Neural cell (in vitro differentiated cells): Measurements from ENCODE around the gene LSM3. TPM values are rescaled to one million over a fixed set of nuclear protein-coding genes. Genes with fewer than 3 reads are reported as not detected.

Experiments used
- polyA plus RNA-seq: library from polyadenylated mRNA; depleted of rRNA; stranded (reverse); fragments of >200 nt; gene quantifications from 2 replicates; pipeline ENCODE4 v1.2.3, GENCODE V29; 2014

The LSM3 gene
- polyA plus RNA-seq, 1 donor from 2014 or later, result 29.6 TPM

Other genes with a start within 250 kb of the LSM3 start
- 24.6 and 32.8 TPM in 2 replicates for gene CHCHD4, start 53.9 kb upstream of the LSM3 start, polyA plus RNA-seq
- gene TMEM43, start 53.8 kb upstream of the LSM3 start, polyA plus RNA-seq, result 58.5 and 61.3 TPM in 2 replicates
- 21.9 and 29.6 TPM in 2 replicates for gene XPC, start 216 bp upstream of the LSM3 start, polyA plus RNA-seq
- gene SLC6A6, start 223.8 kb downstream of the LSM3 start, polyA plus RNA-seq, result 15.9 and 17.9 TPM in 2 replicates